HEK293 (cell line): ENCODE data around the gene ETHE1.

Experiments
- CTCF ChIA-PET: fragments of 350-600 bp; formaldehyde crosslinking; extraction: SDS; loops from one replicate; lab custom pipeline; 2021; ENCODE audit warnings: antibody characterized with exemption; lab: Yijun Ruan, JAX
- POLR2A ChIA-PET: fragments of 300-600 bp; formaldehyde crosslinking; extraction: SDS; loops from one replicate; lab custom pipeline; 2020; ENCODE audit warnings: antibody characterized with exemption, inconsistent platforms; lab: Yijun Ruan, JAX
- H3K27ac ChIP-seq: fragments of 200-500 bp; sonication (Bioruptor generic); 2 replicates; pipeline ENCODE4 v1.5.1; 2014; ENCODE audit warnings: low read depth, low read length, control low read depth, inconsistent platforms; ENCODE audit errors: extremely low read depth
- H3K36me3 ChIP-seq, 2 experiments: fragments of 200-500 bp in 1 of 2; sonication (Bioruptor generic) in 1 of 2; 1 replicate in 1 of 2; 2 replicates in 1 of 2; pipeline ENCODE4 v1.5.1; 2014 to 2017; ENCODE audit warnings: inconsistent platforms in 2 of 2, low read length in 2 of 2; ENCODE audit not compliant: control insufficient read depth in 2 of 2, insufficient read depth in 1 of 2
- H3K4me1 ChIP-seq: fragments of 200-500 bp; sonication (Bioruptor generic); 2 replicates; pipeline ENCODE4 v1.5.1; 2014; ENCODE audit warnings: mild to moderate bottlenecking, low read length, inconsistent platforms; ENCODE audit not compliant: control insufficient read depth, insufficient read depth
- H3K4me3 ChIP-seq: 2 replicates; pipeline ENCODE4 v1.5.1; 2011; ENCODE audit warnings: low read depth, mild to moderate bottlenecking, control low read depth, low read length, moderate library complexity
- H3K9me3 ChIP-seq: fragments of 200-500 bp; sonication (Bioruptor generic); 2 replicates; pipeline ENCODE4 v1.5.1; 2014; ENCODE audit warnings: low read depth, low read length, inconsistent platforms; ENCODE audit not compliant: control insufficient read depth, insufficient read depth
- EGR2 ChIP-seq: fragments of 450-650 bp; formaldehyde crosslinking; IDR thresholded peaks from 2 replicates; pipeline ENCODE4 v1.5.1; 2016; ENCODE audit warnings: low read depth, missing biosample characterization, missing genetic modification characterization
- GLIS1 ChIP-seq: fragments of 450-650 bp; formaldehyde crosslinking; IDR thresholded peaks from 2 replicates; pipeline ENCODE4 v1.5.1; 2016; ENCODE audit warnings: missing biosample characterization, missing genetic modification characterization
- GLIS2 ChIP-seq: fragments of 450-650 bp; formaldehyde crosslinking; IDR thresholded peaks from 2 replicates; pipeline ENCODE4 v1.5.1; 2016; ENCODE audit warnings: missing biosample characterization, missing genetic modification characterization
- HOXC10 ChIP-seq: sonication (generic); formaldehyde crosslinking; IDR thresholded peaks from 2 replicates; pipeline ENCODE4 v1.8.1; 2023; ENCODE audit warnings: mild to moderate bottlenecking, missing genetic modification reagents
- MEIS1 ChIP-seq: sonication (generic); formaldehyde crosslinking; IDR thresholded peaks from 2 replicates; pipeline ENCODE4 v1.8.1; 2022; ENCODE audit warnings: missing genetic modification reagents, mild to moderate bottlenecking, borderline replicate concordance
- SP3 ChIP-seq: fragments of 450-650 bp; formaldehyde crosslinking; IDR thresholded peaks from 2 replicates; pipeline ENCODE4 v1.5.1; 2016; ENCODE audit warnings: missing biosample characterization, missing genetic modification characterization
- TCF7L2 ChIP-seq: IDR thresholded peaks from 2 replicates; pipeline ENCODE4 v1.6.1; 2011; ENCODE audit warnings: low read depth, mild to moderate bottlenecking, inconsistent platforms, low read length, moderate library complexity, borderline replicate concordance
- ZNF121 ChIP-seq: fragments of 450-650 bp; formaldehyde crosslinking; IDR thresholded peaks from 2 replicates; pipeline ENCODE4 v1.5.1; 2016; ENCODE audit warnings: missing biosample characterization, missing genetic modification characterization
- ZNF292 ChIP-seq: fragments of 450-650 bp; formaldehyde crosslinking; IDR thresholded peaks from 2 replicates; pipeline ENCODE4 v1.5.1; 2016; ENCODE audit warnings: low read depth, missing biosample characterization, missing genetic modification characterization, borderline replicate concordance
- ZNF341 ChIP-seq: fragments of 450-650 bp; formaldehyde crosslinking; IDR thresholded peaks from 2 replicates; pipeline ENCODE4; 2016; ENCODE audit warnings: low read depth, missing biosample characterization, missing genetic modification characterization
- ZNF366 ChIP-seq: fragments of 450-650 bp; formaldehyde crosslinking; conservative IDR thresholded peaks from 2 replicates; pipeline ENCODE4 v1.5.1; 2016; ENCODE audit warnings: missing biosample characterization, missing genetic modification characterization
- ZNF394 ChIP-seq: fragments of 450-650 bp; formaldehyde crosslinking; IDR thresholded peaks from 2 replicates; pipeline ENCODE4 v1.5.1; 2016; ENCODE audit warnings: missing biosample characterization, missing genetic modification characterization, mild to moderate bottlenecking, moderate library complexity, borderline replicate concordance
- ZNF473 ChIP-seq: fragments of 450-650 bp; formaldehyde crosslinking; IDR thresholded peaks from 2 replicates; pipeline ENCODE4 v1.5.1; 2017; ENCODE audit warnings: missing biosample characterization, missing genetic modification characterization
- ZNF707 ChIP-seq: fragments of 450-650 bp; formaldehyde crosslinking; IDR thresholded peaks from 2 replicates; pipeline ENCODE4 v1.5.1; 2016; ENCODE audit warnings: missing biosample characterization, missing genetic modification characterization
- ZNF777 ChIP-seq: fragments of 450-650 bp; formaldehyde crosslinking; IDR thresholded peaks from 2 replicates; pipeline ENCODE4 v1.5.1; 2017; ENCODE audit warnings: missing biosample characterization, missing genetic modification characterization, borderline replicate concordance
- ZSCAN23 ChIP-seq: fragments of 450-650 bp; formaldehyde crosslinking; IDR thresholded peaks from 2 replicates; pipeline ENCODE4 v1.5.1; 2016; ENCODE audit warnings: missing biosample characterization, missing genetic modification characterization
- ZSCAN30 ChIP-seq: fragments of 450-650 bp; IDR thresholded peaks from 2 replicates; pipeline ENCODE4 v1.5.1; 2018; ENCODE audit warnings: missing biosample characterization, mild to moderate bottlenecking, missing genetic modification characterization, moderate library complexity
- TF ChIP-seq, protein P1 (sequence below): fragments of 450-650 bp; formaldehyde crosslinking; IDR thresholded peaks from 2 replicates; pipeline ENCODE4 v1.5.1; 2016; ENCODE audit warnings: missing biosample characterization, missing genetic modification characterization, borderline replicate concordance
- TF ChIP-seq, protein P2 (sequence below): fragments of 450-650 bp; formaldehyde crosslinking; IDR thresholded peaks from 2 replicates; pipeline ENCODE4 v1.5.1; 2016; ENCODE audit warnings: missing biosample characterization, missing genetic modification characterization

The ETHE1 gene

DNA sequence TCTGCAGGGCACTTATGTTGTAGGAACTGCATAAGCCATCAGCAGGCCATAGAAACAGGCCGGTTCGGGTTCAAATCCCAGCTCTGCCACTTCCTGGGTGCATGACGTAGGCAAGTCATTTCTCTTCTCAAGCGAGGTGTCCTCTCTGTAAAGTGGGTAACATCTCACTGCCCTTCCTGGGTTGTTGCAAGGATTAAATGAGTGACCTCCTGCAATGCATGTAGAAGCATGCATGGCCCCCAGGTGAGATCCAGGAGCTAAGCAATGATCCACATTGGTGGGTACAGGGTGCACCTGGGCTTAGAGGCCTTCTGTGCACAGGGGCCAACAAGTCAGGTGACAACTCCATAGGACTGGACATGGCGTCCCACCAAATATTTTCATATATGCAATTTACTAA is 36.2 kb downstream of the ETHE1 start:
- H3K9me3 ChIP-seq: no peaks in the 10 kb centered on the region
- POLR2A ChIA-PET: interaction anchor here (0.5 to 2.9 kb wide), 6 partner anchors 10 to 27 kb away, joined by 3 to 11 read pairs (median 5); partner anchors contain the start of gene PHLDB3
- H3K4me3 ChIP-seq: no peak overlapping the region
- H3K4me1 ChIP-seq: no peaks in the 10 kb centered on the region
- CTCF ChIA-PET: interaction anchor here (0.7 to 1.7 kb wide), 3 partner anchors 13 to 104 kb away, joined by 3 to 6 read pairs (median 5); no protein-coding TSS in a partner anchor
- H3K36me3 ChIP-seq: peaks cover 16 to 28% of the 10 kb centered on the region in 2 experiments
- 0 out of 2 replicates have a peak, but pooled peaks have one; percentile 12 for TF ChIP-seq GLIS2 (tag by site-specific recombination)
- TF ChIP-seq GLIS1 (tag by site-specific recombination): peak; percentile 85
- no peak for TF ChIP-seq ZNF473 (tag by site-specific recombination)
- H3K27ac ChIP-seq: no peak overlapping the region

DNA sequence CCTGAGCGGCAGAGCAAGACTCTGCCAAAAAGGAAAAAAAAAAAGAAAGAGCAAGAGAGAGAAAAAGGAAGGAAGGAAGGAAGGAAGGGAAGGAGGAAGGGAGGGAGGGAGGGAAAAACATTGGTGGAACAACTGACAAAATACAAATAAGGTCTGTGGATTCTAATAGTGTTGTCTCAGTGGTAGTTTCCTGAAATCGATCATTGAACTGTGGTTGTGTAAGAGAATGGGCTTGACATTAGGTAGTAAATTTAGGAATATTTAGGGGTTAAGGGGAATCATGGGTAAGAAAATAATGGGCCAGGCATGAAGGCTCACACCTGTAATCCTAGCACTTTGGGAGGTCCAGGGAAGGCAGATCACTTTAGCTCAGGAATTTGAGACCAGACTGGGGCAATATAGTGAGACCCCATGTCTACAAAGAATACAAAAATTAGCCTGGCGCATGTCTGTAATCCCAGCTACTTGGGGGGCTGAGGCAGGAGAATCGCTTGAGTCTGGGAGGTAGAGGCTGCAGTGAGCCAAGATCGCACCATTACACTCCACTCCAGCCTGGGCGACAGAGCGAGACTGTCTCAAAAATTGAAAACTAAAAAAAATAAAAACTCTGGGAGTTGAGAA is 36.9 kb downstream of the ETHE1 start:
- Histone ChIP-seq H3K36me3 (peaks cover 10 to 26% of the 10 kb centered on the region in 2 experiments), H3K4me1 (no peaks in the 10 kb centered on the region)
- ChIA-PET POLR2A (interaction anchor here (0.5 to 2.9 kb wide), 5 partner anchors 10 to 28 kb away, joined by 3 to 11 read pairs (median 7); partner anchors contain the start of gene PHLDB3), CTCF (interaction anchor here (0.7 to 1.7 kb wide), 5 partner anchors 14 to 1560 kb away, joined by 3 to 6 read pairs (median 5); no protein-coding TSS in a partner anchor)
- TF ChIP-seq ZNF292 (tag by site-specific recombination): no peak
- no peak for TF ChIP-seq MEIS1
- TF ChIP-seq ZNF394: no peak
- no peak for TF ChIP-seq TCF7L2
- no peak for TF ChIP-seq ZNF341 (tag by site-specific recombination)
- TF ChIP-seq, protein P1, sequence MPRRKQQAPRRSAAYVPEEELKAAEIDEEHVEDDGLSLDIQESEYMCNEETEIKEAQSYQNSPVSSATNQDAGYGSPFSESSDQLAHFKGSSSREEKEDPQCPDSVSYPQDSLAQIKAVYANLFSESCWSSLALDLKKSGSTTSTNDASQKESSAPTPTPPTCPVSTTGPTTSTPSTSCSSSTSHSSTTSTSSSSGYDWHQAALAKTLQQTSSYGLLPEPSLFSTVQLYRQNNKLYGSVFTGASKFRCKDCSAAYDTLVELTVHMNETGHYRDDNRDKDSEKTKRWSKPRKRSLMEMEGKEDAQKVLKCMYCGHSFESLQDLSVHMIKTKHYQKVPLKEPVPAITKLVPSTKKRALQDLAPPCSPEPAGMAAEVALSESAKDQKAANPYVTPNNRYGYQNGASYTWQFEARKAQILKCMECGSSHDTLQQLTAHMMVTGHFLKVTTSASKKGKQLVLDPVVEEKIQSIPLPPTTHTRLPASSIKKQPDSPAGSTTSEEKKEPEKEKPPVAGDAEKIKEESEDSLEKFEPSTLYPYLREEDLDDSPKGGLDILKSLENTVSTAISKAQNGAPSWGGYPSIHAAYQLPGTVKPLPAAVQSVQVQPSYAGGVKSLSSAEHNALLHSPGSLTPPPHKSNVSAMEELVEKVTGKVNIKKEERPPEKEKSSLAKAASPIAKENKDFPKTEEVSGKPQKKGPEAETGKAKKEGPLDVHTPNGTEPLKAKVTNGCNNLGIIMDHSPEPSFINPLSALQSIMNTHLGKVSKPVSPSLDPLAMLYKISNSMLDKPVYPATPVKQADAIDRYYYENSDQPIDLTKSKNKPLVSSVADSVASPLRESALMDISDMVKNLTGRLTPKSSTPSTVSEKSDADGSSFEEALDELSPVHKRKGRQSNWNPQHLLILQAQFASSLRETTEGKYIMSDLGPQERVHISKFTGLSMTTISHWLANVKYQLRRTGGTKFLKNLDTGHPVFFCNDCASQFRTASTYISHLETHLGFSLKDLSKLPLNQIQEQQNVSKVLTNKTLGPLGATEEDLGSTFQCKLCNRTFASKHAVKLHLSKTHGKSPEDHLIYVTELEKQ (tag by site-specific recombination): no peak
- TF ChIP-seq ZNF707: no peak
- TF ChIP-seq ZNF121 (tag by site-specific recombination): peak; percentile 92
- TF ChIP-seq SP3 (tag by site-specific recombination): no peak
- TF ChIP-seq ZSCAN30 (tag by site-specific recombination): no peak
- no peak for TF ChIP-seq ZNF777 (tag by site-specific recombination)
- peak; percentile 39; the same call in 1 of the 2 replicates for TF ChIP-seq ZNF366
- TF ChIP-seq, protein P2, sequence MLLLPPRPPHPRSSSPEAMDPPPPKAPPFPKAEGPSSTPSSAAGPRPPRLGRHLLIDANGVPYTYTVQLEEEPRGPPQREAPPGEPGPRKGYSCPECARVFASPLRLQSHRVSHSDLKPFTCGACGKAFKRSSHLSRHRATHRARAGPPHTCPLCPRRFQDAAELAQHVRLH: no peak
- no peak for TF ChIP-seq ZSCAN23 (tag by site-specific recombination)
- TF ChIP-seq, all 188 proteins: peak for 2
- Histone ChIP-seq H3K27ac (no peak overlapping the region), H3K9me3 (no peaks in the 10 kb centered on the region), H3K4me3 (no peak overlapping the region)

DNA sequence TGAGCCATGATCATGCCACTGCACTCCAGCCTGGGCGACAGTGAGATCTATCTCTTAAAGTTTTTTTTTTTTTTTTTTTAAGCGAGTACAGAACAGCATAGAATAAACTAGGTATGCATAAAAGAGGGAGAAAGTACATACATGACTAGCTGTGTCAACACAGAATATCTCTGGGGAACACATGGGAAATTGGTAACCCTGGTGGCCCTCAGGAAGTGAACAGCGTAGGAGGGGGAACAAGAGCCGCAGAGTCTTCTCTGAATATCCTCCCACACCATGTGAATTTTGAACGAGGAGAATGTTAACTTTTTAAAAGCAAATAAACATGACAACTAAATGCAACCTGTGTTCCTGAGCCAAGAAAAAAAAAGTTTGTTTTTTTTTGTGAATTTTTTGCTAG is 37.7 kb downstream of the ETHE1 start:
- TF ChIP-seq HOXC10 (CRISPR knock-in tag) (no peak), EGR2 (peak; percentile 28; the same call in 1 of the 2 replicates)
- Histone ChIP-seq H3K9me3 (no peaks in the 10 kb centered on the region), H3K27ac (no peak overlapping the region), H3K36me3 (peaks cover 5 to 22% of the 10 kb centered on the region in 2 experiments), H3K4me3 (no peak overlapping the region), H3K4me1 (no peaks in the 10 kb centered on the region)
- ChIA-PET CTCF (interaction anchor here (0.7 to 1.7 kb wide), 3 partner anchors 15 to 43 kb away, joined by 3 to 6 read pairs (median 3); no protein-coding TSS in a partner anchor), POLR2A (interaction anchor here (1.5 to 2.9 kb wide), 2 partner anchors 15 to 26 kb away, joined by 7 to 11 read pairs; partner anchors contain the start of gene PHLDB3)
